Nephron (organoid): ENCODE results near the gene ADCY1.

Experiments
- H3K27ac Mint-ChIP-seq, 3 experiments: 2 replicates each; pipeline ENCODE4 v1.8.0; 2020; ENCODE audit warnings: mixed read lengths in 3 of 3, mild to moderate bottlenecking in 2 of 3, moderate library complexity in 1 of 3
- H3K27me3 Mint-ChIP-seq: 2 replicates; pipeline ENCODE4 v1.8.0; 2021; ENCODE audit warnings: low read depth, mild to moderate bottlenecking, moderate library complexity, mixed read lengths
- H3K36me3 Mint-ChIP-seq: 2 replicates; pipeline ENCODE4 v1.8.0; 2020; ENCODE audit warnings: low read depth, mixed read lengths
- H3K4me1 Mint-ChIP-seq: 2 replicates; pipeline ENCODE4 v1.8.0; 2020; ENCODE audit warnings: mixed read lengths
- H3K4me3 Mint-ChIP-seq, 3 experiments: 2 replicates each; pipeline ENCODE4 v1.8.0; 2020; ENCODE audit warnings: mild to moderate bottlenecking in 3 of 3, mixed read lengths in 3 of 3, moderate library complexity in 2 of 3
- H3K9me3 Mint-ChIP-seq: 2 replicates; pipeline ENCODE4 v1.8.0; 2020; ENCODE audit warnings: mixed read lengths
- CTCF ChIP-seq, 3 experiments: fragments of 200-600 bp; sonication (generic); IDR thresholded peaks; one replicate each; pipeline ENCODE4 v1.5.0; 2021; ENCODE audit warnings: antibody characterized with exemption in 3 of 3; ENCODE audit not compliant: unreplicated experiment in 3 of 3

ADCY1 gene

GRCh38 chr7:45589061-45589460, 14.9 kb downstream of the ADCY1 start:
- Mint-ChIP-seq H3K9me3 (no peaks in the 10 kb centered on the region), H3K4me1 (no peaks in the 10 kb centered on the region), H3K4me3 (no peak overlapping the region), H3K27me3 (peaks cover 3% of the 10 kb centered on the region), H3K27ac (no peak overlapping the region), H3K36me3 (no peaks in the 10 kb centered on the region)
- no peak for TF ChIP-seq CTCF (IDR thresholded peaks at IDR 0.05; ENCODE audit: unreplicated experiment in 3 of 3)

GRCh38 chr7:45589915-45590678, 15.9 kb downstream of the ADCY1 start:
- Mint-ChIP-seq H3K27me3 (peaks cover 4% of the 10 kb centered on the region), H3K9me3 (no peaks in the 10 kb centered on the region), H3K27ac (no peak overlapping the region), H3K4me1 (no peaks in the 10 kb centered on the region), H3K36me3 (no peaks in the 10 kb centered on the region), H3K4me3 (no peak overlapping the region)
- TF ChIP-seq CTCF (IDR thresholded peaks at IDR 0.05; ENCODE audit: unreplicated experiment in 3 of 3), result no peak

- Mint-ChIP-seq H3K27me3 (peaks cover 4% of the 10 kb centered on the region), H3K27ac (no peak overlapping the region), H3K4me3 (no peak overlapping the region)
Measured at GRCh38 chr7:45590679-45591057, 16.5 kb downstream of the ADCY1 start.

GRCh38 chr7:45591101-45591906, 17.1 kb downstream of the ADCY1 start:
- no peaks in the 10 kb centered on the region for H3K36me3 Mint-ChIP-seq
- no peak overlapping the region for H3K27ac Mint-ChIP-seq
- H3K4me1 Mint-ChIP-seq, result peaks cover 4% of the 10 kb centered on the region
- H3K9me3 Mint-ChIP-seq, result no peaks in the 10 kb centered on the region
- no peak for TF ChIP-seq CTCF (IDR thresholded peaks at IDR 0.05; ENCODE audit: unreplicated experiment in 3 of 3)
- H3K4me3 Mint-ChIP-seq, result no peak overlapping the region
- H3K27me3 Mint-ChIP-seq, result peaks cover 4% of the 10 kb centered on the region

More at GRCh38 chr7:45590679-45591057, 16.5 kb downstream of the ADCY1 start:
- no peaks in the 10 kb centered on the region for H3K9me3 Mint-ChIP-seq
- no peaks in the 10 kb centered on the region for H3K36me3 Mint-ChIP-seq
- peaks cover 4% of the 10 kb centered on the region for H3K4me1 Mint-ChIP-seq
- no peak for TF ChIP-seq CTCF (IDR thresholded peaks at IDR 0.05; ENCODE audit: unreplicated experiment in 3 of 3)

- H3K36me3 Mint-ChIP-seq, result no peaks in the 10 kb centered on the region
- peaks cover 4% of the 10 kb centered on the region for H3K4me1 Mint-ChIP-seq
- no peak overlapping the region for H3K27ac Mint-ChIP-seq
- H3K9me3 Mint-ChIP-seq, result no peaks in the 10 kb centered on the region
- H3K4me3 Mint-ChIP-seq, result no peak overlapping the region
- no peak for TF ChIP-seq CTCF (IDR thresholded peaks at IDR 0.05; ENCODE audit: unreplicated experiment in 3 of 3)
- H3K27me3 Mint-ChIP-seq, result peaks cover 4% of the 10 kb centered on the region
Measured at GRCh38 chr7:45592230-45592991, 18.2 kb downstream of the ADCY1 start.
